ENCODE data around the gene SEZ6L. TPM values are rescaled to one million over a fixed set of nuclear protein-coding genes. Genes with fewer than 3 reads are reported as not detected.

The SEZ6L gene
- total RNA-seq, 2 donors from 2014 or later = 0.07 to 0.12 TPM

GRCh38 chr22:26302726-26303125 lies 133.5 kb downstream of the SEZ6L start:
- no peak for TF ChIP-seq CTCF (IDR thresholded peaks at IDR 0.05)
- Histone ChIP-seq H3K4me1 (no peaks in the 10 kb centered on the region), H3K27ac (no peak overlapping the region), H3K9me3 (no peaks in the 10 kb centered on the region), H3K27me3 (no peaks in the 10 kb centered on the region), H3K36me3 (no peaks in the 10 kb centered on the region), H3K4me3 (no peak overlapping the region)
- DNase-seq (ENCODE audit: low spot score) = no peak

- DNase-seq (ENCODE audit: low spot score) = no peak
- Histone ChIP-seq H3K4me1 (no peaks in the 10 kb centered on the region), H3K4me3 (no peak overlapping the region), H3K27me3 (no peaks in the 10 kb centered on the region), H3K9me3 (no peaks in the 10 kb centered on the region), H3K27ac (no peak overlapping the region), H3K36me3 (no peaks in the 10 kb centered on the region)
- TF ChIP-seq CTCF (IDR thresholded peaks at IDR 0.05) = no peak
Observed at GRCh38 chr22:26303475-26303874, 134.2 kb downstream of the SEZ6L start.

GRCh38 chr22:26304730-26305129 lies 135.5 kb downstream of the SEZ6L start:
- no peak for DNase-seq (ENCODE audit: low spot score)
- H3K9me3 ChIP-seq = no peaks in the 10 kb centered on the region
- H3K27ac ChIP-seq = no peak overlapping the region
- no peak for TF ChIP-seq CTCF (IDR thresholded peaks at IDR 0.05)
- no peaks in the 10 kb centered on the region for H3K27me3 ChIP-seq
- no peaks in the 10 kb centered on the region for H3K36me3 ChIP-seq
- H3K4me1 ChIP-seq = no peaks in the 10 kb centered on the region
- H3K4me3 ChIP-seq = no peak overlapping the region

GRCh38 chr22:26308467-26308866 lies 139.2 kb downstream of the SEZ6L start:
- Histone ChIP-seq H3K27ac (no peak overlapping the region), H3K4me1 (no peaks in the 10 kb centered on the region), H3K36me3 (no peaks in the 10 kb centered on the region), H3K4me3 (no peak overlapping the region), H3K27me3 (no peaks in the 10 kb centered on the region), H3K9me3 (no peaks in the 10 kb centered on the region)
- TF ChIP-seq CTCF (IDR thresholded peaks at IDR 0.05) = no peak
- DNase-seq (ENCODE audit: low spot score) = no peak

GRCh38 chr22:26310616-26311015 lies 141.4 kb downstream of the SEZ6L start:
- no peaks in the 10 kb centered on the region for H3K36me3 ChIP-seq
- H3K9me3 ChIP-seq = no peaks in the 10 kb centered on the region
- no peak overlapping the region for H3K4me3 ChIP-seq
- DNase-seq (ENCODE audit: low spot score) = no peak
- H3K4me1 ChIP-seq = no peaks in the 10 kb centered on the region
- H3K27ac ChIP-seq = no peak overlapping the region
- no peaks in the 10 kb centered on the region for H3K27me3 ChIP-seq
- no peak for TF ChIP-seq CTCF (IDR thresholded peaks at IDR 0.05)

- H3K36me3 ChIP-seq = no peaks in the 10 kb centered on the region
- no peak for TF ChIP-seq CTCF (IDR thresholded peaks at IDR 0.05)
- no peaks in the 10 kb centered on the region for H3K4me1 ChIP-seq
- H3K27me3 ChIP-seq = no peaks in the 10 kb centered on the region
- H3K9me3 ChIP-seq = no peaks in the 10 kb centered on the region
- H3K4me3 ChIP-seq = no peak overlapping the region
- no peak for DNase-seq (ENCODE audit: low spot score)
- H3K27ac ChIP-seq = no peak overlapping the region
Observed at GRCh38 chr22:26313291-26313690, 144.0 kb downstream of the SEZ6L start.
